Measurements from ENCODE around the gene PTGDS.

PTGDS gene

DNA sequence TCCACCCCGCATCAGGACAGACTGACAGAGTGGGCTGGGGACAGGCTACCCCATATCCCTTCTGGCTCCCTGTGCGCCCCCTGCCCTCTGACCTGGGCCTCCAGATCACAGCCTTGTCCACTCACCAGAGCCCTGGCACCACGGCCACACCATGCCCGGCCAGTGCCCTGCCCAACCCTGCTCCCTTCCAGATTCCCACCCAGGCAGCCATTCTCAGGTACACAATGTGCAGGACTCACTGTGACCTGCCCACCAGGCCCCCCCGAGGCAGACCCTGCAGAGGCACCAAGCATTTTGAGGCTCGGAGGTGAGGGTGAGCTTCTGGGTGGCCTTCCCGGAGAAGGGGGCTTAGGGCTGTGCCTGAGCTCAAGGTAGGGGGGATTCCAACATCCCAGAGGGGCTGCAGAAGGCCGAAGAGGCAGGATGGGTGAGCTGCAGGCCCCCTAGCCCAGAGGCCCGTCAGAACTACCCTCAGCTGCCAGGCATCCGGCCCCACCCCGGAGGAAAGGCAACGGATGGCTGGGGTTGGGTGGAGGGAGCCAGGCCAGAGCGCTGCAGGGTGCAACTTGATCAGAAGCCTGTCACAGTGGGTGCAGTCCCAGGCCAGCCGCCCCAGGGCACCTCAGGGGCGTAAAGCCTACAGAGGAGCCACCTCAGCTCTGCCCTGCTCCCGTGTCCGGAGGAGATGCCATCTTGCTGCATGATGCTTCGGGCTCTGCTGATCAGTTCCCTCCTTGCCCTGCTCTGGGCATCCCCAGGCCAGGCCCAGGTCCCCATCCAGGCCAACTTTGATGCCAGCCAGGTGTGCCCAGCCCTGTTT is 5.1 kb downstream of the PTGDS start, which contains the start of gene LCNL1:
LCNL1 (plus strand) TSS at position 762 of the 820 bp plus-strand sequence. CDS start 594 bp downstream, outside the sequence.
- TF ChIP-seq, protein P1, sequence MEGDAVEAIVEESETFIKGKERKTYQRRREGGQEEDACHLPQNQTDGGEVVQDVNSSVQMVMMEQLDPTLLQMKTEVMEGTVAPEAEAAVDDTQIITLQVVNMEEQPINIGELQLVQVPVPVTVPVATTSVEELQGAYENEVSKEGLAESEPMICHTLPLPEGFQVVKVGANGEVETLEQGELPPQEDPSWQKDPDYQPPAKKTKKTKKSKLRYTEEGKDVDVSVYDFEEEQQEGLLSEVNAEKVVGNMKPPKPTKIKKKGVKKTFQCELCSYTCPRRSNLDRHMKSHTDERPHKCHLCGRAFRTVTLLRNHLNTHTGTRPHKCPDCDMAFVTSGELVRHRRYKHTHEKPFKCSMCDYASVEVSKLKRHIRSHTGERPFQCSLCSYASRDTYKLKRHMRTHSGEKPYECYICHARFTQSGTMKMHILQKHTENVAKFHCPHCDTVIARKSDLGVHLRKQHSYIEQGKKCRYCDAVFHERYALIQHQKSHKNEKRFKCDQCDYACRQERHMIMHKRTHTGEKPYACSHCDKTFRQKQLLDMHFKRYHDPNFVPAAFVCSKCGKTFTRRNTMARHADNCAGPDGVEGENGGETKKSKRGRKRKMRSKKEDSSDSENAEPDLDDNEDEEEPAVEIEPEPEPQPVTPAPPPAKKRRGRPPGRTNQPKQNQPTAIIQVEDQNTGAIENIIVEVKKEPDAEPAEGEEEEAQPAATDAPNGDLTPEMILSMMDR (IDR thresholded peaks at IDR 0.05; ENCODE audit: insufficient read depth, missing control alignments) = no peak
- no peak for FAIRE-seq
- DNase-seq (ENCODE audit: insufficient read length, low spot score) = no peak

DNA sequence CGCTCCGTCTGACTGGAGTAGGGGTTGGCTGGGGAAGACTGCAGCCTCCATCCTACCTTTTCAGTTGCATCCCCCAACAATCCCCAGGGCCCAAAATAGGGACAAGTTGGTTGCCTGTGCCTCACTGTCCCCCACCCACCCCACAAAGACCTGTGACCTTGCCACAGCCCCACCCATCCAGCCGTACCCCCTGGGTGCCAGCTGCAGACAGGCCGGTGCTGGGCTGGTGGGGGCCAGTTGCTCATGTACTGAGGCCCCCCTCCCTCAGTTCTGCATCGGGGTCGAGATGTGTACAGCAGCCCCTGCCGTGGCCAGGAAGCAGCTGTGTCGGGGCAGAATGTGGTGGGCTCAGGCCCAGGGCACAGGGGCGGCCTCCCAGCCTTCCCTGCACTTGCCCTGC is 5.9 kb downstream of the PTGDS start:
- DNase-seq (ENCODE audit: insufficient read length, low spot score) (no peak), FAIRE-seq (no peak)
- TF ChIP-seq, protein P1 (IDR thresholded peaks at IDR 0.05; ENCODE audit: insufficient read depth, missing control alignments) = no peak

DNA sequence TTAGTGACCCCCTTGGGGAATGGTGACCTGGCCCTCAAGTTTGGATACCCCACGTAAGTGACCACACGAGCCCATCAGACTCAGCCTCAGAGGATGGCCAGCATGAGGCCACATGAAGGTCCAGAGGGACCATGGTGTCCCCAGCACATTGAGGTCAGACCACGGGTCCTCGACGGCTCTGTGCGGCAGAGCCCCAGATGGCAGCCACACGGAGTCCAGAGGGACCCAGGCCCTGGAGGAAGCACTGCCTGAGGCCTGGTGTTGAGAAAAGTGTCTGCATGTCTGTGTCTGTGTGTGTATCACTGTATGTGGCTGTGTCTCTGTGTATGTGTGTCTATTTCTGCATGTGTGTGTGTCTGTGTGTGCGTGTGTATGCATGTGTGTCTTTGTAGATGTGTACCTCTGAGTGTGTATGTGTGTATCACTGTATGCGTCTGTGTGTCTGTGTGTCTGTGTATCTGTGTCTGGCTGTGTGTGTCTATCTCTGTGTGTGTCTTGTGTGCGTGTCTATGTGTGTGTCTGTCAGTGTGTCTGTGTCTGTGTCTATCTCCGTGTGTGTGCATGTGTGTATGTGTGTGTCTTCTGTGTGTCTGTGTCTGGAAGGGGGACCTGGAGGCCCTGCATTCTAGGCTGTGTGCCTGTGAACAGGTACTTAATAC is 6.5 kb downstream of the PTGDS start:
- TF ChIP-seq, protein P1 (IDR thresholded peaks at IDR 0.05; ENCODE audit: insufficient read depth, missing control alignments) = no peak
- DNase-seq (ENCODE audit: insufficient read length, low spot score) (no peak), FAIRE-seq (no peak)

DNA sequence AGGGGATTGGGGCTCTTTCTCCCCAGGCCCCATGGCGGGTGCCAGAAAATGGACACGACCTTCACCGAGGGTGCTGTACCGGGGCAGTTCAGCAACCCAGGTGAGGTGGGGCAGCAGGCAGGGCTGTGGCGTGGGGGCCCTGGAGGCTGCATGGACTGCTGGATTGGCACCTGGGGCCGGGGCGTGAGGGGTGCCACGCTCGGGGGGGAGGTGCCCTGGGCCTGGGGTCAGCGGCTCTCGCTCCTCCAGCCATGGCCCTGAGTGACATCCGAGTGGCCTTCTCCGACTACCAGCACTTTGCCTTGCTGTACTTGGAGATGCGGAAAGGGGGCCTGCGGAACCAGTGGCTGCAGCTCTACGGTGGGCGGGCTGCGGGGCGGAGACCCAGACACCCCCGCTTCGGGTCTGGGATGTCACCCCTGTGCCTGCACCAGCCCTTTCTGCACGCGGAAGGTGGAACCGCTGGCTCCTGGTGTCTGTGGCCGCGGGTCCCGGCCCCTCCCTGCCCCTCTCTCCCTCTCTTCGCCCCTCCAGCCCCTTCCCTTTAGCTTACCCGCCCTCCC is 7.2 kb downstream of the PTGDS start:
- DNase-seq (ENCODE audit: insufficient read length, low spot score) = no peak
- no peak for FAIRE-seq
- TF ChIP-seq, protein P1 (IDR thresholded peaks at IDR 0.05; ENCODE audit: insufficient read depth, missing control alignments) = no peak

DNA sequence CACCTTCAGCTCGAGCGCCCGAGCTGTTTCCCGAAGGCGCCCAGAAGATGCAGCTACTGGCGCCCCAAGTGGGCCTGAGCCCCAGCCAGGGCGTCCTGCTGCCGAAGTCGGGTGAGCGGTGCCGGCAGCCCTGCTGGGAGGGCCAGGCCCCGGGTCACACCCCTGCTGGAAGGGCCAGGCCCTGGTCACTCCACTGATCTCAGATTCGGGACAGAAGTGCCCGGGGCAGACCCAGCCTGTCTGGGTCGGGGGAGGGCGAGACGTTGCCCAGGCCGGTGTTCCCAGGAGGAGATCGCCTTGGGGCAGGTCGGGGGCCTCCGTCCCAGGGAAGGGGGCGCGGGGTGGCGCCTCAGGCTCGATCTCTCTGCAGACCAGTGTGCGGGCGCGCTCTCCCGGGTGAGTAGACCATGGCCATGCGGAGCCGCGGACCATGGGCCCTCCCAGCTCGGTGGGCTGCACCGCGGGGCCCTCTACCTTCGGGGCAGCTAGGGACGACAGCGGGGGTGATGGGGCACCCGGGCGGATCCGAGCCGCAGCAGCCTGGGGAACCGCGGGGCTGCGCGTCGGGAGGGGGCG is 7.8 kb downstream of the PTGDS start:
- FAIRE-seq (no peak), DNase-seq (ENCODE audit: insufficient read length, low spot score) (no peak)
- TF ChIP-seq, protein P1 (IDR thresholded peaks at IDR 0.05; ENCODE audit: insufficient read depth, missing control alignments) = no peak

DNA sequence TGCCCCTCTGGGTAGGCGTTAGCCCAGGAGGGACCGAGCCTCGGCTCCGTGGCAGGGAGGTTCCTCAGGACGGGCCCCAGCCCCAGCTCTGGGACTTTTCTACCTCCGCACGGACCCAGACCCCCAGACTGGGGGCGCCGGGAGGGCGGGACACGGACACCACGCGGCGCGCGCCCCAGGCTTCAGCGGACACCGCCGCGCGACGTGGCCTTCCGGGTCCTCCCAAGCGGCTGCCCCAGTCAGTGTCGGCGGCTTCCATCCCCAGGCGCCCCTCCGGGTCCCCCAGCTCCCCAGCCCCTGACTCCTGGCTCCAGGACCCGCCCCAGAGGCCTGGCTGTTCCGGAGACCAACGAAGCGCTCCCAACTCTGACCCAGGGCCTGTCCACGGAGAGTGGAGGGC is 8.5 kb downstream of the PTGDS start:
- TF ChIP-seq, protein P1 (IDR thresholded peaks at IDR 0.05; ENCODE audit: insufficient read depth, missing control alignments) = no peak
- FAIRE-seq (no peak), DNase-seq (ENCODE audit: insufficient read length, low spot score) (no peak)

All from D721Med (cell line).